ENCODE data around the gene EFNA3.
A peak's percentile ranks its signal among the peaks of the same experiment; 100 is the strongest.

Gene EFNA3, protein sequence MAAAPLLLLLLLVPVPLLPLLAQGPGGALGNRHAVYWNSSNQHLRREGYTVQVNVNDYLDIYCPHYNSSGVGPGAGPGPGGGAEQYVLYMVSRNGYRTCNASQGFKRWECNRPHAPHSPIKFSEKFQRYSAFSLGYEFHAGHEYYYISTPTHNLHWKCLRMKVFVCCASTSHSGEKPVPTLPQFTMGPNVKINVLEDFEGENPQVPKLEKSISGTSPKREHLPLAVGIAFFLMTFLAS

DNA sequence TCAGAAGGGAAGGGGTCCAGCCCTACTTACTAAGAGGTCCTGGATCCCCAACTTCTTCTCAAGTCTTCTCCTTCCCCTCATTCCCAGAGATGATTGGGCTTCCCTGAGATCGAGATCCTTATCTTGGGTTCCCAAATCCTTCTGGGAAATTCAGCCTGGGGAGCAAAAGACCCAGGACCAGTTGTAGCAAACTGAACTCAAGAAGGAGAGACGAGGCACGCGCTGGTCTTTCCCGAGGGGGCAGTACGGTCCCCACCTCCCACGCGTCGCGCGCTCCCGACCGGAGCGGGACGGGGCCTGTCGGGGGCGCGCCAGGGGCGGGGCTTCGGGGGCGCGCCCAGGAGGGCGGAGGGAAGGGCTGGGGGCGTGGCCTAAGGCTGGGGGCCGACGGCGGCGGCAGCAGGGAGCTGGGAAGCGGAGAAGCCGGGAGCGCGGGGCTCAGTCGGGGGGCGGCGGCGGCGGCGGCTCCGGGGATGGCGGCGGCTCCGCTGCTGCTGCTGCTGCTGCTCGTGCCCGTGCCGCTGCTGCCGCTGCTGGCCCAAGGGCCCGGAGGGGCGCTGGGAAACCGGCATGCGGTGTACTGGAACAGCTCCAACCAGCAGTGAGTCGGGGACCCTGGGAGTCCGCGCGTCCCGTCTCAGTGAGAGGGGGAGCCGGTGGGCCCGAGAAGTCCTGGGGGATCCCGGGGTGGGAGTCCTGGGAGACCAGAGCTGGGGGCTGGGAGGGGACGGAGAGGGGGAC lies at the start of gene EFNA3:
EFNA3 (plus strand) TSS at position 369 of the 741 bp plus-strand sequence; CDS start at position 474, 105 bp downstream.
- DNase-seq: peak; percentile 76

DNA sequence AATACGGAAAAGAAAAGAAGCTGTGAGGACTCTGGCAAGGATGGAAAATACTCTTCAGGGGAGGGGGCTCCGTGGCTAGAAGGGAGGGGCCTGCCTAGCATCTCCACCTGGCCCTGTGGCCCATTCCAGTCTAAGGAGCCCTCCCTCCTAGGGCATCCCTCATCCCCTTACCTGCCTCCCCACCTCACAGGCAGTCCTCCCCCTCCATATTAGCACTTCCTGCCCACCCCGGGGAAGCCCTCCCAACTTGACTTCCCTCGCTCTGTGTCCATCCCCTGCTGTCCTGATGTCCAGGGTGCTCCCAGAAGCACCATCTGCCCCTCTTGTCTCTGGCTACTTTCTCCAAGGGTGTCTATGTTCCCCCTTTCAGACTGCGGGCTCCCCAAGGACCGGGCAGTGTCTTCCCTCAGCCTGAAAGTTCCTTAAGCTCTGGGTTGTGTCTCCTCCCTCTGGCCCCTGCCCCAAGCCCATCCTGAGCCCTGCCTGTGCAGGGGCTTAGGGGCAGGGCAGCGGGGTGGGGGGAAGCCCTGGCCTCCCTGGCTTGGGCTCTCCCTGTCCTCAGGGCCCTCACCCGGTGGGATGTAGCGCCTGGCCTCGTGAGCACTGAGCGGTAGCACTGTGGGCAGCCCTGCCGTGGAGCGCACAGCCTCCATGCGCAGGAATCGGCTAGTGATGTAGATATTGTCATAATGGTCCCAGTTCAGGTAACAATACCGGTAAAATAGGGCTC lies 49.0 kb upstream of the EFNA3 start:
- DNase-seq: no peak

DNA sequence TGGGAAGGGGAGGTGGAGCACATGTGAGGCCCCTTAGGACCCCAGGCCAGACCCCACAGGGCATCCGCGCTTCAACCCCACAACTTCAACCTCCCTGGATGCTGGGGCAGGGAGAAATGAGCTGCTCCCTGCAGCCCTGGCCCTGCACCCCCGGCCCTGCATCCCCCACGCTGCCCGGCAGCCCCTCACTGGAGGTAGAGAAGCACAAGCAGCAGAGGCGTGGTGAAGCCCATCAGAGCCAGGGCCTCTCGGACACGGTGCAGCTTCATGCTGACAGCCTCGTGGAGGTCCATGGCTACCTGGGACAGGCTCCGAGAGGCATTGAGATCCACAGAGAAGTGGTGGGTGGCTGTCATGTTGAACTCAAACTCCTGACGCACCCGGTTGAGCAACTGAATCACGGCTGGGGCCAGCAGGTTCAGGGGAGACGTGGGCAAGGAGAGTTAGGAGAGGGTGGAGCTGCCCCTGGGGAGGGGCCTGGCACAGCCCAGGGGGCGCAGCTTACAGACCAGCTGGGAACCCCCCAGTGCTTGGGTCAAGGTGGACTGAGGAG lies 48.3 kb upstream of the EFNA3 start:
- DNase-seq: no peak

DNA sequence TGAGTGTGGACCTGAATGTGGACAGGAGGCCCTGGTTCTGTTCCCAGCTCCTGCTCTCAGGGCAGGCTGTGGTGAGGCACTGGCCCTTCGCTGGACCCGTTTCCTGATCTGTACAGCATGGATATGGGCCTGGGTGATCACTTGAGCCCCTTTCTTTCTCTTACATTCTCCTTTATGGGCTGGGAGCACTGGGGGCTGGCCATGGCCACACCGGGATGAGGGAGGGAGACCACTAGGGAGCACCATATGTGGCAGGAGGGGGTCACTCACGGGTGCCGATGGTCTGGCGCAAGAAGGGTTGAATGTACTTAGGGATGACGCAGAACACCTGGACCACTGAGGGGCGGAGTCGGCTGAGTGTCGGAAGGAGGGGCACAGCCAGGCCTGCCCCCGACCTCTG lies 47.7 kb upstream of the EFNA3 start:
- no peak for DNase-seq

DNA sequence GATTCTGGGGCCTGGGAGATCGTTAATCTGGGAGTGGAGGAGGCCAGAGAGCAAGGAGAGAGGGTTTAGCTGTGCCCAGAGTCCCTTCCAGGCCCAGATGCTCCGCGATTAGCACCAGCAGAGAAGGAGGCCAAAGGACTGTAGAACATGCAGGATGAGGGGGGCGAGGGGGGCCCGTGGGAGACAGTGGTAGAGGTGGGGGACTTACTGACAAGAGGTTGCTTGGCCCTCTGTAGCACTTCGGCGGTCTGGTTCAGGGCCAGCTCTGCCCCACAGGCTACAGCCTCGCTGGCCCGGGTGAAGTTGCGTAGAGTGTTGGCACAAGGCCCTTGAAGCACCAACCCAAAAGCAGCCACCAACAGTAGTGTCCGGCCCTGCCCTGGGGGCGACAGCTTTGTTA lies 45.8 kb upstream of the EFNA3 start:
- no peak for DNase-seq

DNA sequence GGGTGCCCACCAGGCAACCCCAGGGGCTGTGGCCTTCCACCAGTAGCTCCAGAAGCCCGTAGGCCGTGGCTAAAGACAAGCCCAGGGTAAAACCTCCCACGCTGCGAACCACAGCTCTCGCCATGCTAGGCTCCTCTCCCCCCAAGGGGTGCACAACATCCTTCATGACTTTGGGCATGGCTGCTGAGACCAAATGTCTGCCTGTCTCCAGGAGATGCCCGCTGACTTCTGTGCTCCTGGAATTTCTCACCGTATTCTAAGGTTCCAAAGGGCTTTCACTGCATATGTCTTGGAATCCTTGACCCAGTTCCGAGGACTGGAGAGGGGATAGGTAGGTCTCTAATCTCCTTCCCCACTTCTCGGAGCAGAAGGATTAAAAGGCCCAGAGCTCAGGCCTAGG lies 45.1 kb upstream of the EFNA3 start, which contains the start of the genes DCST1 and DCST2:
DCST1 (plus strand) TSS at position 301 of the 400 bp plus-strand sequence. CDS start 213 bp downstream, outside the sequence.
DCST2 (minus strand) TSS at position 258 of the 400 bp plus-strand sequence; CDS start at position 178, 80 bp downstream.
- no peak for DNase-seq

DNA sequence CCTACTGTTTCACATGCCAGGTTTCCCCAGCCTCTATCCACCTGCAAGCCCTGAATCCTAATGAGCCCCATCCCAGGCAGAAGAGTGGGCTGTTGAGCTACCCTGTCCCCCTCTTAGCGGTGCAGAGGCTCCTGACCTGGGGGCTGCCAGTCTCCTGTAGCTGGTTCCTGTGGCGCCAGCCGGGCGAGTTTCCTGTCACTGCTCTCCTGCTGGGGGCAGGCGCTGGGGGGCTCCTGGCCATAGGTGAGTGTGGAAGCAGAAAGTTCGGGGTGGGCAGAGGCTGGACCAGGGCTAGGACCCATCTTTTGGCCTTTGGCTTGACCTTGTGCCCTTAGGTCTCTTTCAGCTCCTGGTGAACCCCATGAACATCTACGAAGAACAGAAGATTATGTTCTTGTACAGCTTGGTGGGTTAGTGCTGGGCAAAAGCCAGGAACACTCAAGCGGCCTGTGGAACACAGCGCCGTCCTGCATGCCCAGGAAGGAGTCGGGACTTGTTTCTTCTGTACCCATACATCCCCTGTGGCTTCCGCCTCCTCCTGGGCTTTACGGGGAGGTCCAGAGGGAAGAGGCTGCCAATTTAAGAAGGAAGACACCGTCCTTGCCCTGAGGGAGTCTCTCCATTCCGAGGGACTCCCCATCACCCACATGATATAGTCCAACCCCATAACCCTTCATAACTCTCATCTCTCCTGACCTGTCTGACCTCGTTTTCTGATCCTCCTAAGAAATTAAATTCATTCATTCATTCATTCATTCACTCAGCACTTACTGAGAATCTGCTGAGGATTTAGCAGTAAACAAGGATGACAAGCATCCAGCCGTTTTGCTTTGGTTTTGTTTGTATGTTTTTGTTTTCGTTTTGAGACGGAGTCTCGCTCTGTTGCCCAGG lies 44.1 kb upstream of the EFNA3 start:
- DNase-seq: no peak

DNA sequence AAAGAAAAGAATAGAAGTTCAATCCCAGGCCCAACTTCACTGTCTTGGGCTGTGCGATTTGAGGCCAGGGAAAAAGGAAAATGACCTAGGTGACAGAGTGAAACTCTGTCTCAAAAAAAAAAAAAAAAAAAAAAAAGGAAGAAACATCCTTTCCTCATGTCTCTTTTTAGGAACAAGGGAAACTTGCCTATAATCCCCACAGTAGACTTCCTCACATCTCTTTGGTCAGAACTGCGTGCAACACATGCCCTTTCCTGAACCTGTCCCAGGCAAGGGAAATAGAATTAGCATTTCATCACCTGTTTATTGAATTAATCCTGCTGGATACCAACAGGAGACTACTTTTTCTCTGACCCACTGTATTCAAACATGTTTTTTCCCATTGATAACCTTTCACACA lies 42.7 kb upstream of the EFNA3 start:
- no peak for DNase-seq

DNA sequence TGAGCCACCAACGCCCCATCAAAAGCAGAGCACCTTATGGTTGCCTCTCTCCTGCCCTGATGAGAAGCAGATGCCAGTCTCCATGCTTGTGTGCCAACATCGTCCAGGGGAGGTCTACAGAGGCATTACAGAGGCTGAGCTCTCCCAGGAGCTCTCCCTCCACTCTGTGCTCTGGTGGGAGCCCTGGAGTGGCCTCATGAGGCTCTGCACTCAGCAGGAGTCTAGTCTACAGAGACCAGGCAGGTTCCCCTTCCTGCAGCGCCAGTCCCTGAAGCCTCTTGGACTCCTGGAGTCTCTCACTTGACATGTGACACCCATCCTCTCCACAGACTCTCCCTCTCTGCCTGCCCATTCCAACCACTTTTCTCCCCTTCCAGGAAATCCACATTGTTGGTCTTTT lies 41.6 kb upstream of the EFNA3 start:
- DNase-seq: no peak

DNA sequence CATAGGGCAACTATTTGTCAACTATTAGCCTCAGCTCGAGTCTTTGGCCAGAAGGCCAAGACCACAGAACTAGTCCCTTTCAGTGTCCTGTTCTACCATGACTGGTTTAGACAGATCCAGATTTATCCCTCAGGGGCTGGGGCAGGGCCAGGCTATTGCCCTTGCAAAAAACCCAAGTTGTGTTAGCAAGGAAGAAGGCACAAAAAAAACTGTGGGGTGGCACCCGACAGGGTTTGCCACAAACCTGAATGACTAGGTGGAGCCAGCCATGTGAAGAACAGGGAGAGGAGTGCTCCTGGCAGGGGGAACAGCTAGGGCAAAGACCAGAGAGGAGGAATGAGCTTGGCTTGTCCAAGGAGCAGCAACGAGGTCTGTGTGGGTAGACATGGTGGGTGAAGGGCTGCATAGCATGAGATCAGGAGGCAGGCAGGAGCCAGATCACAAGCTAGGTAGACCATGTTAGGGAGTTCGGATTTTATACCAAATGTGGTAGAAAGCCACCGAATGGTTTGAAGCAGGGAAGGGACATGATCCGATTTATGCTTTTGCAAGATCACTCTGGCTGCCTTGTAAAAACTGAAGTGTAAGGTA lies 40.7 kb upstream of the EFNA3 start:
- DNase-seq: no peak

DNA sequence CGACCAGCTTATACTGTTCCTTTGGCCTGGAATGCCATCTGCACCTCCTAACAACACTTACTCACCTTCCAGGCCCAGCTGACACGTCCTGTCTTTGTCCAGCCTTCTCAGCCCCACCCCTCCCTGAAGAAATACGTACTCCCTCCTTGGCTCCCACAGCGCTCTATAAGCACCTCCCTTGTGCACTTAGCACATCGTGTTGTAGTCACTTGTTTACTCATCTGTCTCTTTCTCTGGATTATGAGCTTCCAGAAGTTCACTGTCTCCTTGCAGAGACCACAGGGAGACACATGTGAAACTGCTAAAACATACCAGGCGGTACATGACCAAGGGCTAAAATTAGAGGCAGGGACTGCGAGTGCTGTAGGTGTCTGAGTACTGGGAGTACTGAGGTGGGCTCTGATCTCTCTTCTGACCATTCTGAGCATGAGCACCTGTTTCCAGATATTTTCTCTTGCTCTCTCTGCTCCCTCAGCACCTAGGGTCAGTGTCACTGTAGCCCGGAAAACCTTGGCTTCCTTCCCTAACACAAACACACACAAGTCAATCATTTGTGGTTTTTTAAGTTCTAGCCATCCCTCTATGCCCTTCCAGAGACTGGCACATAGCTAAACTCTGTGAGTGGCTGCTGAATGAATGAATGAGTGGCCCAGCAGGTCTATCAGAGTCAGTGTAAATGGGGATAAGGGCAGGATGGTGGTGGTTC lies 39.9 kb upstream of the EFNA3 start:
- no peak for DNase-seq

DNA sequence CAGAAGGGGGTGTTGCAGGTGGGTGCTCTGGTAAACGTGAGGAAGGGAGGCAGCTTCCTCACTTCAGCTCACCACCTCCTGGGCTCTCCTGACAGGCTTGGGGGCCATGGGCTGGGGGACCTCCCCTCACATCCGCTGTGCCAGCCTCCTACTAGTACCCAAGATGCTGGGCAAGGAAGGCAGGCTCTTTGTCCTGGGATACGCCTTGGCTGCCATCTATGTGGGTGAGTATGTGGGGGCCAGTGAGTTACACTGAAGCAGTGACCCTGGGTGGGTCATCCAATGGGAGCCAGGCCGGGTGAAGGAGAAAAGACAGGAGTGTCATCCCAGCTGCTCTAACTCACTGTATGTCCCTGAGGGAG lies 39.3 kb upstream of the EFNA3 start:
- no peak for DNase-seq

DNA sequence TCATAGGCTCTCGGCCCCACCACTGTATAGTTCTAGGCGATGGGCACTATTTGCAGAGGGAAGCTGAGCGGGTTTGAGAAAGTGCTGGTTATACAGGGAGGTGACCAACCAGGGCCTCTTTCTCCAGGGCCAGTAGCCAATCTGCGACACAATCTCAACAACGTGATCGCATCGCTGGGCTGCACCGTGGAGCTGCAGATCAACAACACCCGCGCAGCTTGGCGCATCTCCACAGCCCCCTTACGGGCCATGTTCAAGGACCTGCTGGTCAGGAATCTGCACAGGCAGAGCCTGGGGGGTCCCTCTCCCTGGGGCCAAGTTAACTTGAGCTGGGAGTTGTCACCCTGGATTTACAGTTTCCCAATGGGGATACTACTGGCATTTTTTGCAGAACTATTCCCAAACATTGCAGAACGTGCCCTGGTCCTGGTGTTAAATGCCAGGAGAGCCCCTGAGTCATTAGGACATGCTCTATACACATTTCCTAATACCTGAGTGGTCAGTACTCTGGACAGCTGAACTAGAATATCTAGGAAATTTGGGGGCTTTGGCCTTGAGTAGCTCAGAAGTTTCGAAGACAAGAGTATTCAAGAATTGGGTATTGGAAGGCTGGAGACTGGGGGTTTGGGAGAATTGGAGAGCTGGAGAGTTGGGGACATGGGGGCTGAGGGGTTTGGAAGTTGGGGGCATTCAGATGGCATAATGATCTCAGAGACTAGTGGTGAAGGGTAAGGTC lies 38.1 kb upstream of the EFNA3 start:
- DNase-seq: no peak

DNA sequence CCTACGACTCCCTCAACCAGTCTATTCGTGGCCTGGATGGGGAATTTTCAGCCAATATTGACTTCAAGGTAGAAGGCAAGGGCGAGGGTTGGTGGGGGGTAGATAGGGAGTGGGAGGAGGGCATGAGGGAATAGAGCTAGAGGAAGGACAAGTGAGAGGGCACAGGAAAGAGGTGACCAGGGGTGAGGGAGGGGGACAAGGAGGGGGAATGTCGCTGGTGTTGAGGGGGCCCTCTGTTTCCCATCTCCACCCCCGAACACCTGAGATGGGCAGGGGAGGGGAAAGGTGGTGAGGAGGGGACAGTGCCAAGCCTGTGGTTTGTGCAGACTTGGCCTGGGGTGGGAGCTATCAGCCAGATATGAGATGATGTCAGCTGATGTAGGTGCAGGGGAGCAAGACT lies 35.8 kb upstream of the EFNA3 start:
- DNase-seq: no peak

DNA sequence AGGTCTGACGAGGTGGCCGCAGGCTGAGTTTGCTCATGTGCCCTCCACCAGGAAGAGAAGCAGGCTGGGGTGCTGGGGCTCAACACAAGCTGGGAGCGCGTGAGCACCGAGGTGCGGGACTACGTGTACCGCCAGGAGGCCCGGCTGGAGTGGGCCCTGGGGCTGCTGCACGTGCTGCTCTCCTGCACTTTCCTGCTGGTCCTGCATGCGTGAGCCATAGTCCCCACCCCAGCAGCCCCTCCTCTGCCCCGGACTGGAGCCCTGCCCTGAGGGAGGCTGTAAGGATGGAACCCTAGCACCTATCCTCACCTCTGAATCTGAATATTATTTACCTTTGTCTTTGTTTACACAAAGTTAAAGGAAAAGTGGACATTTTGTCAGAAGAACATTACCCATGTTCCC lies 35.3 kb upstream of the EFNA3 start:
- no peak for DNase-seq

DNA sequence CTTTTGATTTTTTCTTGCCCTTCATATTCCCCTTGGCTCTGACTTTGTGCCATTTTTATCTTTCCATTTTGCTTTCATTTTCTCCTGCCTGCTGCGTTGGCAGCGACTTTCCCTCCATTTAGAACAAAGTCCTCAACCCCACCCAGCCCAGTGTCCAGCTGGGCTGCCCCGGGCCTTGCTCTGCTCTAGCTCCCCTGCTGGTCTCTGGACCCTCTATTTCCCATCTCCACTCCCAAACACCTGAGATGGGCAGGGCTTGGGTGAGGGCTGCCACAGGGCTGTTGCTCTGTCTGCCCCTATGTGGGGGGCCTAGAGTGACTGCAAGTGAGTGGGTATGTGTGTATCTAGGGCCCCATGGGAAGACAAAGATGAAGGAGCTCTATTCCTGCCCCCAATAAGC lies 34.8 kb upstream of the EFNA3 start:
- no peak for DNase-seq

DNA sequence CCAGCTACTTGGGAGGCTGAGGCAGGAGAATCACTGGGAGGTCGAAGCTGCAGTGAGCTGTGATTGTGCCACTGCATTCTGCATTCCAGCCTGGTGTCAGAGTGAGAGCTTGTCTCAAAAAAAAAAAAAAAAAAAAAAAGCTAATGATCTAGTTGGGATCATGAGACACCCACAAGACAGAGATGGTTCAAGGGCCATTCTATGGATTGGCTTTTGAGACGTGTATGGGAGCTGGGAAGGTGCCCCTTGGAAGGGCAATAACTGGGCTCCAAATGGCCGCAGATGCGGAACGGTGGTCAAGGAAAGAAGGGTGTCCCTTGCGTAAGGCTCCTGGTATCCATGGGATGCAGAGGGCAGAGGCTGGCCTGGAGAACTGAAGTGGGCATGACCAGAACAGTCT lies 34.3 kb upstream of the EFNA3 start:
- no peak for DNase-seq

DNA sequence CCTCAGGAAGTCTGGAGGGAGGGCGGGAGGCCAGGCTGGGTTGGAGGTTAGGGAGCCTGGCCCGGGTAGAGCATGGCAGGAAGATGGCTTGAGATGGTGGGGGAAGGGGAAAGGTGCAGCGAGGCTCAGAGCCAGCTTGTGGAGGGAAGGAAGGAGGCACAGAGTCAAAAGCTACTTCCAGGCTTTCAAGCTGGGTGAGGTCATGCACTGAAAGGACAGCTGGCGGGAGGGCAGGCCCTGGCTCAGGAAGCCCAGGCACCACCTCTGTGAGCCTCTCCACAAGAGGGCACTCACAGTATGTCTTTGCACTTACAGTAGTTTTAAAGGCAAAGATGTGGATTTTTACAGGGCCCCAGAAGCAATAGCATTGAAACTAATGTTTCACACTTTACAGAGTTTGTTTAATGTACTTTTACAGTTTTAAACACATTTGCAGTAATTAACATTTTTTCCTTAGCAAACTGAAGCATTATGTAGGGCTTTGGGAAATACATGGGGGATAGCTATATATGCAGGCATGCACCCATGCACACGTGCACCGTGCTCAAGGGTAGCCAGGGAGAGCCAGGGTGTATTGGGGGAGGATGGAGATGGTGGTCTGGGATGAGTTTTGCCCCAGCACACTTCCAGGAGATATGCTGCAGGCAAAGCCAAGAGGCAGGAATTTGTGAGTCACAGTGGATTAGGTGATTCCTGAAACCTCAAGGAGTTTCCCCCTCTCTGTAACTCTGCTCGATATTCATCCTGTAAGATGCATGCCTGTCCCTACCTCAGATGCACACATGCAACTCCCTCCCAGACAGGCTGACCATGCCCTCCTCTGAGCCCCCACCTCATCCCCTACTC lies 33.6 kb upstream of the EFNA3 start:
- peak; percentile 78 for DNase-seq

DNA sequence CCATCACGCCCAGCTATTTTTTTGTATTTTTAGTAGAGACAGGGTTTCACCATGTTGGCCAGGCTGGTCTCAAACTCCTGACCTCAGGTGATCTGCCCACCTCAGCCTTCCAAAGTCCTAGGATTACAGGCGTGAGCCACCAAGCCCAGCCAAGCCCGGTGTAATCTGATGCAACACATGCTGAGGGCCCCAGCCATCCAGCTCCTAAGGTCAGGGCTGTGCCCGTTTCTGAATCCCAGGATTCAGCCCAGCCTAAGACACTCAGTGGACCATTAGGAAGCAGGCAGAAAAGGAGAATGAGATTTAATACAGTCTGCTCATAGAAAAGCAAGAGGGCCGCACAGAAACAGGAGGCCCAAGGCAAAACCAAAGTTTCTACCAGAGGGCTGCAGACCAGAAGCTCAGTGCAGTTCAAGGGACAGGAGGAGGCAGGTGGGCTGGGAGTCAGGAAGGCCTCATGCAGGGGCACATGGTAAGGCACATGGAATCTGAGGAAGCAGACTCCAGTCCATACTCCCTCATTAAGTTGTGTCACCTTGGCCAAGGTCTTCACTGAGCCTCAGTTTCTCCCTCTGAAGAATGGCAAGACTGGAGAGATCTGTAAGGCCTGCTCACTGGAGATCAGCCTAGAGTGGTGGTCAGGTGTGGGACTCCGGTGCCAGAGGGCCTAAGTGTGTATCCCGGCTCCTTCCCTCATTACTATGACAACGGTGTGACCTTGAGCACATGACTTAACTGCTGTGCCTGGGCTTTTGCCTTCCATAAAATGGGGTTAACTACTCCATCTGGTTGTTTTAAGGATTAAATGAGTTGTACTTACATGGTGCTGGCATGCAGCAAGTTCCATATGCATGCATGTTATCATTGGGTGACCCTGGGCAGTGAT lies 29.9 kb upstream of the EFNA3 start:
- no peak for DNase-seq
